DLD1 (cell line): ENCODE measurements around the gene RERG.
"Not testable (repeated sequence)": the region's sequence is repeated elsewhere in the genome, so short reads cannot be mapped to it uniquely, and the experiment has no call there.

Experiments
- in situ Hi-C: cut with HindIII; loops from 2 replicates; pipeline ENCODE4 v1.10.0; 2017; ENCODE audit warnings: low sequenced_read_pairs

RERG gene

DNA sequence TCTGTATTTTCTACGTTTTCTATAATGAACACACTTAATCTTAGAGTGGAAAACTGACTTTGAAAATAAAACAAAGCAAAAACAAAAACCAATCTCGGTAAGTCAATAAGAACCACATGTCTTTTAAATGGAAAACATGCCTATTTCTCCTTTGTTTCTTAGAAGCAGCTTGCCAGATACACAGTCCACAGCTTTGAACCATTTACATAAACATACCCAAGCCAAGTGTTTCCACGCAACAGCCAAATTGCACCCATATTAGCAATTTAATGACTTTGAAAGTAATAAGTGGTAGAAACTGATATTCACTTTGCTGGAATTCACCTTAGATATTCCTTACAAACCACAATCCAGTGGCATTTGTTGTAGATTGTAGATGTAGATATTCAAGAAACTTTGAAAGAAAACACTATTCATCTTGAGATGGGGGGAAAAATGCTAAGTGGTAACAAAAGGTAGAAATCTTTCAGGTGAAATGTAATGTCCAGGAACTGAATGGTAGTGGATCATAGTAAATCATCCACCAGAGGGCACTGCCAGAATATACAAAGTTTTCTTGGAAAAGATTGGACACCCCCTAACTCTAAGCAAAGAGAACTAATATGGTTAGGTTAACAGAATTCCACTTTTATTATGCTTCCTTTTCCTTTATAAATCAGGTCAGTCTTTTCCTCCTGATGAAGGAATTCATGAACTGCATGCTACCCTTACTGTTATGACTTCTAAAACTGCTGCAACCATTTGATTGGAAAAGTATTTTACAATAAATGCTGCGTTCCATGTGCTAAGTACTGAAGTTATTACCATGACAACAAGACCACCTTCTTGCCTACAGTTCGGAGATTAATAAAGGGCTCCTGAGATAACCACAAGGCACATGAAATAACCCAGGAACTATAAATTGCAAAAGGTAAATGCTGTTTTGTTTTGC, 69.8 kb downstream of the RERG start:
- in situ Hi-C loops = no loop called here

DNA sequence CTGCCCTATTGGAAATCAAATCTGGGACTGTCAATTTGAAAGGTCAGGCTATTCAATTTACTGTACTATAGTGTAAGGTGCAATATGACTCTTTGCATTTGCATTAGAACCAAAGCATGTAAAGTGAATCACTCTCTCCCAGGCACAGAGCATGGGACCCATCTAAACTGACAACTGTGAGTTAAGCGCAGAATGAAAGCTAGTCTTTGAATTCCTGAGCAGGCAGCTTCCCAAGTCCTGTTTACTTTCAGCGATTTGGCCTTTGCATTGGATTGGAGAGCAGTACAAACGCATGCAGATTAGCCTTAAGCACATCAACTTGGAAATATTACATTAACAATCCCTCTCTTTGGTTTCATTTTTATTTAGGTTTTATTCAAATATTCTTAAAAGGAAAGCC, 74.6 kb downstream of the RERG start:
- in situ Hi-C loops = no loop called here

DNA sequence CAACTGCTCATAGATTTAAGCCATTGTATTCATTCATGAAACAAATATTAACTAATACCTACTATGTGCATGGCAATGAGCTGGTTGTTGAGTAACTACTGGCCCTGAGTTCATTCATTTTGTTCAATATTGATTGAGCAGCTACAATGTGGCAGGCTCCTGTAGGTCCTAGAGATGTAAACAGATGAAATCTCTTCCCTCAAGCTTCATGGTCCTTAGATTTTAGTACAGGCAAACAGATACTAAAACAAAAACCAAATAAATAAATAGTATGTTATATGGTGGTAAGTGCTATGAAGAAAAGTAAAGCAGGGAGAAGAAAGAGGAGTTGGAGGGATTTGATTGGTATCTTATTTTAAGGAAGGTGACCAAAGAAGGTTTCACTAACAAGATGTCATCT, 77.8 kb downstream of the RERG start:
- in situ Hi-C loops = no loop called here

DNA sequence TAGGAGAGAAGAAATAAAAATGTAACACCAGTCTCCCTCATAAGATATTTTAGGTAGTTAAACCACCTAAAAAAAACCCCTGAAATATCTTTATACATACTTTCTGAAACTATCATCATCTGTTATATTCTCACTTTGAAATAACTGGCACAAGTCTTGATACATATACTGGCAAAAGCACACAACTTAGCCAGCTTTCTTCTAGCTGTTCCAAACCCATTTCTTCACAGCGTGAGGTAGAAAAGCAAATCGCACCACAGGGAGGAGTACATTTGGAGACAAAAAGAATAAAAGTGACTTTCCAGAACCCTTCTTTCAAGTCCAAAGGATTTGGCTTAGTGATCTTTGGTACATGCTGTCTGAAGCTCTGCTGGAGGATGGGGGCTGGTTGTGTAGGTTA, 78.5 kb downstream of the RERG start:
- in situ Hi-C loops = no loop called here

DNA sequence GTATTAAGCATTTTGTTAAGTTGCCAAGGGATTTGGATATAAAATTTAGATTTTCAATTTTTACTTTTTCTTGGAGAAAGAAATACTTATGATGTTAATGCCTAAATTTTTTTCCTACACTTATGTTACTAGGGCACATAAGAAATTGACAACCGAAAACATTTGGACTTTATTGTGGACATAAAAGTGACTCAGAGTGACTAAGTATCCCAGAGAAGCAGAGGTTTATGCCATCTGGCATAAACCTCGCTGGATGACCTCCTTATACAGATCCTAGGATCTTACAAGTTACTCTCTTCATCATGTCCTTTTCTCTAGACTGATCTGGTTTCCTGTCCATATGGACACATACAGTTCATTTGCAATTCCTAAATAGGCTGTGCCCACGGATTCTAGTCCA, 89.8 kb downstream of the RERG start:
- in situ Hi-C loops = no loop called here

DNA sequence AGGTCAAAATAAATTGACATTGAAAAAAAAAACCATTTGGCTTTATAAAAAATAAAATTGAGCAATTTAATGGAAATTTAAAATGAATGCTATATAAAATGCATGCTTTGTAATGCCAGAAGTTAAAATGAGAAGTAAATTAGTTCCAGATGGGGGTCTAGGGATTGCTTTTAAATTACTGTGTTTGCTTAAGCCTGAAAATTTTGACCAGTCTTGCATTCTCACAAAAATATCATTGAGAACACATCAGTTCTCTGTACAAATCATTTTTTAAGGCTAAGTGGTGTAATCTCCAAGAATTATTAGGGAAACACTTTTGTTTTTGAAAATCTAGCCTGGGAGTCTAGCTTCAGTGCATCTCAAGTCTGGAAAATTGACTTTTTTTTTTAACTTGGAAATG, 90.7 kb downstream of the RERG start:
- in situ Hi-C loops = no loop called here

DNA sequence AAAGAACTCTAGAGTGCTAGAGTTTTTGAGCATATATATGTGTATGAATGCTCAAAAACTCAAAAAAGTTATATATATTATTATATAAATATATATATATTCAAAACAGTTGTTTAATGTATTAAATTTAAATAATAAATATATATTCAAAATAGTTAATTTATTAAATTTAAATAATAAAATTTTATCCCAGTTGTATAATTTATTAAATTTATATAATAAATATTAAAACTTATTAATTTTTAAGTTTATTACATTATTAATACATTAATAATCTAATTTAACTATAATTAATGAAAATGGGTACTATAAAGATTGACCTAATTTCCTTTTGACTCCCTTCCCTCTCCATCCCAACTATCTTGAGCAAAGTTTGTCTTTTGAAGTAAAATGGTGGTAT, 97.8 kb downstream of the RERG start:
- in situ Hi-C loops = no loop called here

DNA sequence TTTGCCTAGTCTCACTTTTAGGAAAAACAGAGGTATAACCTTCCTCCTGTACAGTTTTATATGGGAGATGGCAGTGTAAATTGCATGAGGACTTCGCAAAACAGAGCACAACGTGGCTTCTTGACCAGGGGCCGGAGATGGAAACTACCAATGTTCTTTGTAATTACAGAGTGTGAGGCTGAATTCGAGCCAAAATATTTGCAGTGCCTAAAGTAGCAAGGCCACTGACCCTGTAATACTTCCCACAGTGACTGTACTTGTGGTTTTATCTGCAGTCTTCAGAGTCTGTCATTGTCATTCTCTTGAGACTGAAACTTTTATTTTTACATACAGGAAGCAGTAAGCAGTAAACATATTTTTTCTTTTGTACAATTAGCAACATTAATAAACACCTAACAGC, 98.9 kb downstream of the RERG start:
- in situ Hi-C loops = no loop called here

DNA sequence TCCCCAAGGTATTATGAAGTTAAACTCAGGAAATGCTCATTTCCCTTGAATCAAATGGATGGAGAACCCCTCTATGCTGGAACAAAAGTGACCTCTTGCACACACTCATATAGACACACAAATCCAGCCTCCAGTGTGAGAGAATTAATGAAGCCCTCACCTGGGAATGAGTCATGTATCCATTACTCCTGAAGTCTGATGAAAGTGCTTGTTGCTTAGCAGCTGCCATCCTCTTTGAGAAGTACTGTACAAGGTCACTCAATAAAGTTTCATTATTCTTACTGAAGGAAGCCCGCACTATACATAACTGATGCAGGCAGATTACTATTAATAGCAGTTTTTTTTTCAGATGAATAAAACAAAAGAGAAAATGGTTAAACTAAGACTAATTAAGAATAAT, 102.3 kb downstream of the RERG start:
- in situ Hi-C loops = no loop called here

DNA sequence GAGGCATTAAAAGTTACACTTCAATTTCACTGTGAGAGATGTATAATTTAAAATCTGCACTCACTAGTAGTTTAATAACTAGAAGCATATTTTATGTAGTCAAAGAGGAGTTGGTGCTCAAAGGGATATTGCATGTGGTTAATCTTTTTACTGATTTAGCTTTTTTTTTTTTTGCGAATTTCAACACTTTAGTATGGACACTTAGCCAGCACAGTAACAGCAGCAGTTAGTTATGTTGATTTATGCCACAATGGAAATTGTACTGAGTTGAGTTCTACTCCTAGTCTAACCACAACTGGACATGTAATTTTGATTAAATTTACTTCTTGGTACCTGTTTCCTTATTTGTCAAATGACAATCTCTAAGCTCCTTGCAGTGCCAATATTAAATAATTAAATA, 104.2 kb downstream of the RERG start:
- in situ Hi-C loops = no loop called here

DNA sequence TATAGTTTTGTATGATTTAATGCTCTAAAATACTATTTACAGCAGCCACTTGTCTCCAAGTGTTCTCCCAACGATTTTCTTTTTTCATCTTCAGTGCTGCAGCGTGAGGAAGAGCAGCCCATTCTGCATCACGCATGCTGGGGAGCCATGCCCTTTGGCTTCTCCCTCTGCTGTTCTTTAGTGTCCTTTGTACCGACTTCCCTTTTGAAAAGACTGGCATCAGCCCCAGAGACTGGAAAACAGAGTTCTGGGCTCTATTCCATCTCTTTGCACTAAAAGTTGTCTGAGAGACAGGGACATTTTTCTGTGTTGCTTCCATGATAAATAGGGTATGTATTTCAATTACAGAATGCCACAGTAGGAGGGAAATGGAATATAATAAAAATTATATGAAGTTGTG, 105.1 kb downstream of the RERG start:
- in situ Hi-C loops = no loop called here

DNA sequence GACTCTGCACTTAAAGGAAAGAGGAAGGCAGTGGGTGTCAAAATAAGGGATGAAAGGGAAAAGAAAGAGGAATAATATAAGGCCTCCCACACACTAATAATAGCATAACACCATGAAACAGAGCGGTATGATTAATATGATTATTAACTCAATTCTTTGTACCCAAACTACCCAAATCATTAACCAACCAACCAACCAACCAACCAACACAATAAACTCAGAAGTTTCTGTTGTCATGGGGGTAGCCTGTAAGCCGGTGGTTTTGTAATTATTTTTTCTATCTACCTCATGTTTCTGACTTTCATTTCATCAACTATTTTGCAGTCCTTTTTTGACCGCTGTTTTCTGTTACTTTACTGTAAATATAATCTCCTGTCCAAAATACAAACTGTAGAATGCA, 105.8 kb downstream of the RERG start:
- in situ Hi-C loops = no loop called here

DNA sequence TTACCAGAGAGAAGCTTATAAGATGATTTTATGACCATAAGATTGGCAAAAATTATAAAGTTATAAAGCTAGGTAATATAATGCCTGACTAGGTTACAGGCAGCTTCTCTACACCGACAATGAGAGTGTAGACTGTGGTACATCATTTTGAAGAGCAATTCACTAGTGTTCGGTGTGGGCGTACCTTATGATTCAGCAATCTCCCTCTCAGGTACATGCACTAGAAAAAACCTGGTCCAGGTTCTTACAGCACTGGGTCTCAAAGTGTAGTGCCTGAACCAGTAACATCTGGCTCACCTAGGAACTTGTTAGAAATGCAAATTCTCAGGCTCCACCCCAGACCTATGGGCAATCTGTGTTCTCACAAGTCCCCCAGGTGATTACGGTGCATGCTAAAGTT, 106.7 kb downstream of the RERG start:
- in situ Hi-C loops = no loop called here

DNA sequence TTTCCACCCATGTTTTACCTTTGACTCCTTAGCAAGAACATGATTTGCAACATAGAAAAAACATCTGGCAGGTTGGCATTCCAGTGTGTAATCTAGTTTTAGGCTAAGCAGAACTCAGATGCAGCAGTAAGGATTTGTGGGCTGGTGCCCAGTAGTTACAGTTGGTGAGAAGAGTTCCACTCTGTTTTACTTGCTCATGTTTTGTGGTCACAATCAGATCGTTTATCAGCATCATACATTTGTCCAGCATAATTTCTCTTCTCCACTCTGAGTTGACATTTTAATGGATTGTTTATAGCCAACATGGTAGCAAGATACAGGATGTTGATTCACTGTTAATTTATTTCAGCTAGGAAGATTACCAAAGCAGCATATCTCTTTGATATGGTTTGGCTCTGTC, 128.4 kb downstream of the RERG start:
- in situ Hi-C loops = no loop called here

DNA sequence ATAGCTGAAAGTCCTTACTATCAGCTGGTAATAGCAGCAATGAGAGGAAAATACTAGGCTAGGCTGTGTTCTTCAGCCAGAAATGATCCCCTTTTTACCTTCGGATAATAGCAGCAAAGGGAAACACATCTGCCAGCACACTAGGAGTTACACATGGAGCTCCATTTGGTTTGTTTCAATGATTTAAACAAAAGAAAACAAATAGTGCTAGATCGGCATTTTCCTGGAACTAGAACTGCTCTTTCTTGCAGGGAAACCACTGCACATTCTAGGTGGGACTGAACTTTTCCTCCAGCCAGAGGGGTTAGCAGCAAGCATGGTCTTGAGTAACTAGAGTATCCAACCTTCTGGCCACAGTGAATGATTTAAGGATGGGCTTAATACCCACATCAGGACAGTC, 130.8 kb downstream of the RERG start:
- in situ Hi-C loops = no loop called here

DNA sequence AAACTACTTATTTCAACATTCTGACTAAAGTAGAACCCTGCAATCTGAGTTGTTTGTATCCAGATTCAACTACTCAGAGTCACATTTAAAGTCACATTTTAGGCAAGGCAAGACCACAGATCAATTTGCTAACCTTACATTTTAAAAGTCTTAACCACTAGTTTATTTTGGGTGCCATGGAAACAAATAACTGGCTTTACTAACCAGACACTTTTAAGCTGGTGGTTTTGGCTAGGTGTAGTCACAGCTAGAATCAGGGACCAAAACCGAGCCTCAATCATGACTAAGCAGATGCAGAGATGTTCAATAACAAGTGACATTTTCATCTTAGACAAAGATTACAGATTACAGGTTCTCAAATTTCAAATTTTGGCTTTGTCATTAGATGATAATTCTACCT, 133.1 kb downstream of the RERG start:
- in situ Hi-C loops = no loop called here

DNA sequence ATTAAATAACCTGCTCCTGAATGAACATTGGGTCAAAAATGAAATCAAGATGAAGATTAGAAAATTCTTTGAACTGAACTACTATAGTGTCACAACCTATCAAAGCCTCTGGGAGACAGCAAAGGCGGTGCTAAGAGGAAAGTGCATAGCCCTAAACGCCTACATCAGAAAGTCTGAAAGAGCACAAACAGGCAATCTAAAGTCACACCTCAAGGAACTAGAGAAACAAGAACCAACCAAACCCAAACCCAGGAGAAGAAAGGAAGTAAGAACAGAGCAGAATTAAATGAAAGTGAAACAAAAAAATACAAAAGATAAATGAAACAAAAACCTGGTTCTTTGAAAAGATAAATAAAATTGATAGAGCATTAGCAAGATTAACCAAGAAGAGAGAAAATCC, 143.5 kb downstream of the RERG start:
- in situ Hi-C loops = not testable (repeated sequence)

DNA sequence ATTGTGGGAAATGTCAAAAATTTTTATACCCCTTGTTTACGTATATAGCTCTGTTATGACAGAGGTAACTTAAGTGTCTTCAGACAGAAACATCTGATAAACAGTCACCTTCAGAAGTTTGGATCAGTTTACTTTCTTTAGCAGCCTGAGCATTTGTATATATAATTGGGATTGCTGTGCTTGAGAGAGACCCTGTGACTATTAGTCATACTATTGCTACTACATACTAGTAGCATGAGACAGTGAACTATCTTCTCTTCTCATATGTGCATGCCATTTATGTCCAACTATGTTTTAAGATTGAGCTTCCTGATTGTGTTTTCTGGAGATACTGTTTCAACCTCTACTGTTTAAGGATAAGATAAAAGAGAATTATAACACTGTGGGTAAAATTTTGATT, 146.9 kb downstream of the RERG start:
- in situ Hi-C loops = no loop called here

DNA sequence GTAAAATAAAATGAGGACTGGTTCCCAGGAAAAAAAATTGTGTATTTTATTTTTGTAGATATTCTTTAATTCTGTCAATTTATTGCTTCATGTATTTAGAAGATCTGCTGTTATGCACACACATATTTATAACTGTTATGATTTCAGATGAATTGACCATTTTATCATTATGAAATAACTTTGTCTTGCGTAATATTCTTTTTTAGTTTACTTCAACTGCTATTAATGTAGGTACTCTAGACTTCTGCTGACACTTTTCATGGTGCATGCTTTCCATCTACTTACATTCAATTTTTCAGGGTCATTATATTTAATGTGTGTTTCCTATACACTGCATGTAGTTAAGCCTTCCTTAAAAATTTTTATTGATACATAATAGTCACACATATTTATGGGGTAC, 162.1 kb downstream of the RERG start:
- in situ Hi-C loops = no loop called here
